ENCODE results near the gene BACH1. TPM values are rescaled to one million over a fixed set of nuclear protein-coding genes. Genes with fewer than 3 reads are reported as not detected.

The BACH1 gene
- total RNA-seq, 1 donor from 2014 or later = 83.2 TPM

DNA sequence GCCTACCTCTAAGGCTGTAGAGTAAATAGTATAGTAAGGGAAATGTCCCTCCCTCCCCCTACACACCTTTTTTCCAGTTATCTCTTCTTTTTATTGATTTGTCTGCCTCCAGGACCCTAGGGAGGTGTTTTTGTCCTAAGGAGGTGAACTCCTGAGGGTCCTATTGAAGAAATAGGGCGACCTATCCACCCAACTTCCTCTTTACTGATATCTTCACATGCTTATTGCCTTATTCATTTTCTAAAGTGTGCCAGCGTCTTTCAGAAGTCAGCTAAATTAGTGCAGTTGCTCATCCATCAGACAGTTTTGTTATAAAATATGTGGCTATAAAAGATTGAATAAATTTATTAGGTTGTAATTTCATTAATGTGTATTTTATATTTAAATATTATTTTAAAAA, 5.9 kb downstream of the BACH1 start:
- no peaks in the 10 kb centered on the region for H3K27me3 Mint-ChIP-seq
- peaks cover 2% of the 10 kb centered on the region for H3K36me3 Mint-ChIP-seq (ENCODE audit: insufficient read depth)
- DNase-seq (ENCODE audit: low spot score, unreplicated experiment) = no peak
- H3K27ac Mint-ChIP-seq = peak overlapping the region; percentile 80
- H3K4me1 Mint-ChIP-seq (ENCODE audit: low read depth) = peaks cover 58% of the 10 kb centered on the region
- H3K9me3 Mint-ChIP-seq (ENCODE audit: low read depth) = no peaks in the 10 kb centered on the region
- TF ChIP-seq CTCF (IDR thresholded peaks at IDR 0.05; ENCODE audit: unreplicated experiment) = no peak
- no peak overlapping the region for H3K4me3 Mint-ChIP-seq (ENCODE audit: low read depth)

DNA sequence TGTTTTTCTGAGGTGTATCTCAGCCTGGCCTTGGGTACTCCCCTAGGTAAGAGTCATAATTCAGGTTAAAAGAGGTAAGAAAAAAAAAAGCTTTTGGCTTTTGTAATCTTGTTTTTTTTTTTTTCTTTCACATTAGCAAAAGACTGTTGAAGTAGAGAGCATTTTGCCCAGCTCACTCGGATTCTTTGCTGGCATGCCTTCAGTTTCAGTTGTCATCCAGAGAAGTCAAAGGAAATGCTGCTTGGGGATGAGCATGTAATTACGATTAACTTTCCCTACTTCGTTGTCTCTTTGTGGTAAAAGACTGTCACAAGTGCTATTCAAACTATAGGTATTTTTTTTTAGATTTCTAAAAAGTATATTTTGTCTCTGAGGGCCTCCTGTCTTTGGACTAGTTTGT, 6.3 kb downstream of the BACH1 start:
- peaks cover 2% of the 10 kb centered on the region for H3K36me3 Mint-ChIP-seq (ENCODE audit: insufficient read depth)
- peaks cover 53% of the 10 kb centered on the region for H3K4me1 Mint-ChIP-seq (ENCODE audit: low read depth)
- H3K4me3 Mint-ChIP-seq (ENCODE audit: low read depth) = no peak overlapping the region
- H3K9me3 Mint-ChIP-seq (ENCODE audit: low read depth) = no peaks in the 10 kb centered on the region
- no peak overlapping the region for H3K27ac Mint-ChIP-seq
- no peak for DNase-seq (ENCODE audit: low spot score, unreplicated experiment)
- H3K27me3 Mint-ChIP-seq = no peaks in the 10 kb centered on the region
- no peak for TF ChIP-seq CTCF (IDR thresholded peaks at IDR 0.05; ENCODE audit: unreplicated experiment)

- no peak for TF ChIP-seq CTCF (IDR thresholded peaks at IDR 0.05; ENCODE audit: unreplicated experiment)
- no peak for DNase-seq (ENCODE audit: low spot score, unreplicated experiment)
- Mint-ChIP-seq H3K27me3 (no peaks in the 10 kb centered on the region), H3K36me3 (ENCODE audit: insufficient read depth) (peaks cover 6% of the 10 kb centered on the region), H3K4me3 (ENCODE audit: low read depth) (no peak overlapping the region), H3K4me1 (ENCODE audit: low read depth) (peaks cover 48% of the 10 kb centered on the region), H3K9me3 (ENCODE audit: low read depth) (peaks cover 2% of the 10 kb centered on the region), H3K27ac (no peak overlapping the region)
Observed at GRCh38 chr21:29305561-29305960, 6.8 kb downstream of the BACH1 start.

GRCh38 chr21:29306920-29307319, 8.2 kb downstream of the BACH1 start:
- no peak for DNase-seq (ENCODE audit: low spot score, unreplicated experiment)
- peaks cover 37% of the 10 kb centered on the region for H3K4me1 Mint-ChIP-seq (ENCODE audit: low read depth)
- peaks cover 12% of the 10 kb centered on the region for H3K36me3 Mint-ChIP-seq (ENCODE audit: insufficient read depth)
- TF ChIP-seq CTCF (IDR thresholded peaks at IDR 0.05; ENCODE audit: unreplicated experiment) = no peak
- H3K27ac Mint-ChIP-seq = no peak overlapping the region
- no peak overlapping the region for H3K4me3 Mint-ChIP-seq (ENCODE audit: low read depth)
- peaks cover 8% of the 10 kb centered on the region for H3K9me3 Mint-ChIP-seq (ENCODE audit: low read depth)
- no peaks in the 10 kb centered on the region for H3K27me3 Mint-ChIP-seq

DNA sequence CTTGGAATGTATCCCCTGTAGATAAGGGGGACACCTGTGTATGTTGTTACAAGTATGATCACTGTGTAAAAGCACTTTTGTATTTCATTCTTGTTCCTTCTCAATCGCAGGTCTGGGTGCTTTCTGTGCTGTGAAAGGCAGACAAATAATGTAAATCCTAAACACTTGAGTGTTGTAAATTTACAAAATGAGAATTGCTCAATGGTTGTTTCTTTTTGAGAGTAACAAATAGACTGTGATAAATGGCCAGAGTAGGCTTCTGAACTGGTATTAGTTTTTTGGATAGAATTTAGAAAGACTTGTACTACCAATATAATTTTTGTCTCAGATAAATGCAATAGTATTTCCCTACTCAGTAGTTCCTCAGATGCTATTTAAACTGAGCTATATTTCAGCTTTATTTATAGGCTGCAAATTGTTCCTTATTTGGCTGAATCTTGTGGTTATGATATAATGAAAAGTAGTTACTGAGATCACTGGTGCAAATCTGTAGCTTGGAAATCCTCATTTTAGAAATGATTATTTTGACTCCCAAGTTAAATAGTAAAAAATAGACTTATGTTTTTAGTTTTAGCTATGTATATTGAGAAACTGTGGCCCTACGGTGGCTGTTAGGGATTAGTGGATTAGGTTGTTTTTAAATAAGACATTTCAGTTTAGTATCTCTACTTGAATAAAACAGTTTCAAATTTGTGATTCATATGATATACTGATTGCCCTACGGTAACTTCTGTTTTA, 9.2 kb downstream of the BACH1 start:
- no peak overlapping the region for H3K4me3 Mint-ChIP-seq (ENCODE audit: low read depth)
- peaks cover 27% of the 10 kb centered on the region for H3K4me1 Mint-ChIP-seq (ENCODE audit: low read depth)
- H3K27ac Mint-ChIP-seq = no peak overlapping the region
- H3K36me3 Mint-ChIP-seq (ENCODE audit: insufficient read depth) = peaks cover 20% of the 10 kb centered on the region
- no peak for TF ChIP-seq CTCF (IDR thresholded peaks at IDR 0.05; ENCODE audit: unreplicated experiment)
- no peak for DNase-seq (ENCODE audit: low spot score, unreplicated experiment)
- no peaks in the 10 kb centered on the region for H3K27me3 Mint-ChIP-seq
- H3K9me3 Mint-ChIP-seq (ENCODE audit: low read depth) = peaks cover 16% of the 10 kb centered on the region
